Adrenal gland (tissue), 5 donors: ENCODE results near the gene SCARB1.

Experiments
- POLR2A ChIP-seq, 2 donors: fragments of 450-650 bp; IDR thresholded peaks; one replicate each; pipeline ENCODE4 v1.6.1; 2017; ENCODE audit warnings: antibody characterized with exemption in 2 of 2, mild to moderate bottlenecking in 2 of 2, moderate library complexity in 1 of 2
- TF ChIP-seq, protein P1 (sequence below), 6 experiments: fragments of 450-650 bp in 4 of 6; fragments of 200-600 bp in 2 of 6; sonication (generic) in 1 of 6; IDR thresholded peaks; 1 replicate in 5 of 6; 2 replicates in 1 of 6; pipeline versions ENCODE4 v1.5.1 to v1.8.0; 2016 to 2021; ENCODE audit warnings: antibody characterized with exemption in 6 of 6, mild to moderate bottlenecking in 2 of 6, moderate library complexity in 1 of 6
- donor health status: DM: no; HTN: no; CAD: no.

DNA sequence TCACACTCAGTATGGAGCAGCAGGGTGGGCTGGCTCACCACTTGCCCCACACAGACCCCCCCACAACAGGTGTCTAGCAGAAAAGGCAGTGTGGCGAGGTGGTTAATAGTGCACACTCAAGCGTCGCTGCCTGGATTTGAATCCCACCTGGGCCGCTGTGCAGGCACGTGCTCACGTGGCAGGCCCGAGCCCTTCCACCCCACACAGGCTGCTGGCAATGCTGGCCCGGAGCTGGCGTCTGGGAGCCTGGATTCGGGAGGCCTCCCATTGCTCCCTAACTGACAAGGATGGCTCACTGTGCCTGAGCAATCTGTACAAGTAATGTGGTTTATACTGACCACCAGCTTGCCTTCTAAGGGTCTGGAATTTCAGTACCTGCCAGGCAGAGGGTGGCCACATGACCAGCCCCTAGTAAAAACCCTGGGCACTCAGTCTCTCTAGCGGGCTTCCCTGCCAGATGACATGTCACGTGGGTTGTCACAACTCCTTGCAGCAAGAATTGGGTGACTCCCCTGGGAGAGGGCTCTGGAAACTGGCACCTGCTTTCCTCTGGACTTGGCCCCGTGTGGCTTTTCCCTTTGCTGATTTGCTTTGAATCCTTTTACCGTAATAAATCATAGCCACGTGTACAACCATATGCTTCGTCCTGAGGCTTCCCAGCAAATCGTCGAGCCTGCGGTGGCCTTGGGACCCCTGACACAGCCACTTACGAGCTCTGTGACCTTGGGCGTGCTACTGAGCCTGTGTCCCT, 72.8 kb downstream of the SCARB1 start:
- TF ChIP-seq, protein P1, sequence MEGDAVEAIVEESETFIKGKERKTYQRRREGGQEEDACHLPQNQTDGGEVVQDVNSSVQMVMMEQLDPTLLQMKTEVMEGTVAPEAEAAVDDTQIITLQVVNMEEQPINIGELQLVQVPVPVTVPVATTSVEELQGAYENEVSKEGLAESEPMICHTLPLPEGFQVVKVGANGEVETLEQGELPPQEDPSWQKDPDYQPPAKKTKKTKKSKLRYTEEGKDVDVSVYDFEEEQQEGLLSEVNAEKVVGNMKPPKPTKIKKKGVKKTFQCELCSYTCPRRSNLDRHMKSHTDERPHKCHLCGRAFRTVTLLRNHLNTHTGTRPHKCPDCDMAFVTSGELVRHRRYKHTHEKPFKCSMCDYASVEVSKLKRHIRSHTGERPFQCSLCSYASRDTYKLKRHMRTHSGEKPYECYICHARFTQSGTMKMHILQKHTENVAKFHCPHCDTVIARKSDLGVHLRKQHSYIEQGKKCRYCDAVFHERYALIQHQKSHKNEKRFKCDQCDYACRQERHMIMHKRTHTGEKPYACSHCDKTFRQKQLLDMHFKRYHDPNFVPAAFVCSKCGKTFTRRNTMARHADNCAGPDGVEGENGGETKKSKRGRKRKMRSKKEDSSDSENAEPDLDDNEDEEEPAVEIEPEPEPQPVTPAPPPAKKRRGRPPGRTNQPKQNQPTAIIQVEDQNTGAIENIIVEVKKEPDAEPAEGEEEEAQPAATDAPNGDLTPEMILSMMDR (IDR thresholded peaks at IDR 0.05), result no peak
- TF ChIP-seq POLR2A (IDR thresholded peaks at IDR 0.05), result peak in 1 of 2 donors; percentile 24
